Colonic mucosa (tissue), 4 donors: ENCODE data around the gene CEMIP. TPM values are rescaled to one million over a fixed set of nuclear protein-coding genes. Genes with fewer than 3 reads are reported as not detected.

ENCODE experiments used
- DNase-seq: peaks from one replicate; pipeline ENCODE4 v3.0.0-alpha.2; 2020
- H3K27ac ChIP-seq: fragments of 200-600 bp; one replicate; pipeline ENCODE4 v1.8.0; 2021
- H3K27me3 ChIP-seq: fragments of 200-600 bp; one replicate; pipeline ENCODE4 v1.8.0; 2021
- H3K36me3 ChIP-seq: fragments of 200-600 bp; one replicate; pipeline ENCODE4 v1.8.0; 2021
- H3K4me1 ChIP-seq: fragments of 200-600 bp; one replicate; pipeline ENCODE4 v1.8.0; 2021; ENCODE audit warnings: mild to moderate bottlenecking
- H3K4me3 ChIP-seq: fragments of 200-600 bp; one replicate; pipeline ENCODE4 v1.8.0; 2021
- H3K9ac ChIP-seq, 2 donors: one replicate each; pipeline ENCODE4 v1.7.0; 2013; ENCODE audit warnings: control low read depth in 2 of 2, low read depth in 2 of 2, low read length in 2 of 2
- H3K9me3 ChIP-seq: fragments of 200-600 bp; one replicate; pipeline ENCODE4 v1.8.0; 2021
- intact Hi-C: fragments of 100-400 bp; cut with DNase I; formaldehyde crosslinking; loops from one replicate; pipeline ENCODE4 v1.14.1; 2022
- total RNA-seq, 2 donors: library from RNA; stranded (reverse); fragmentation: NEBNext Ultra II Directional in 1 of 2; extraction: Animal tissue kit (Norgen Biotek cat#: 25700) in 1 of 2; gene quantifications; one replicate each; pipeline ENCODE4 v1.2.1, GENCODE V29; 2021
- TF ChIP-seq, protein P1 (sequence below): fragments of 200-600 bp; IDR thresholded peaks from one replicate; pipeline ENCODE4 v1.8.0; 2022; ENCODE audit warnings: antibody characterized with exemption, mild to moderate bottlenecking
- donor health status: healthy.
- donor health status: DM: no; HTN: no; CAD: no.
- donor health status: DM: no; HTN: no; CAD: no.

The CEMIP gene
- total RNA-seq, 2 donors from 2014 or later = 2.1 to 2.9 TPM

DNA sequence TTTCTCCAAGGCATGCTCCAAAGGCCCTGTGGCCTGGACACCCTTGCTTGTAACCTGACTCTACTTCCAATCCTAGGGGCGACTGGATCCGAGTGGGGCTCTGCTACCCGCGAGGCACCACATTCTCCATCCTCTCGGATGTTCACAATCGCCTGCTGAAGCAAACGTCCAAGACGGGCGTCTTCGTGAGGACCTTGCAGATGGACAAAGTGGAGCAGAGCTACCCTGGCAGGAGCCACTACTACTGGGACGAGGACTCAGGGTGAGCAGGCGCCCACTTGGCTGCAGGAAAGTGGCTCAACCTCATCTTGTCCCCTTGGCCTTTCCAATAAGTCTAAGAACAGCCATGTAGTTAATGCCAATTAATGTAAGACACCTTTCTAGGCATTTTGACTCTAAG is 158.5 kb downstream of the CEMIP start:
- H3K9me3 ChIP-seq = no peaks in the 10 kb centered on the region
- H3K4me3 ChIP-seq = no peak overlapping the region
- H3K36me3 ChIP-seq = no peaks in the 10 kb centered on the region
- H3K27ac ChIP-seq = no peak overlapping the region
- intact Hi-C loops = no loop called here
- H3K9ac ChIP-seq = no peak overlapping the region
- TF ChIP-seq, protein P1, sequence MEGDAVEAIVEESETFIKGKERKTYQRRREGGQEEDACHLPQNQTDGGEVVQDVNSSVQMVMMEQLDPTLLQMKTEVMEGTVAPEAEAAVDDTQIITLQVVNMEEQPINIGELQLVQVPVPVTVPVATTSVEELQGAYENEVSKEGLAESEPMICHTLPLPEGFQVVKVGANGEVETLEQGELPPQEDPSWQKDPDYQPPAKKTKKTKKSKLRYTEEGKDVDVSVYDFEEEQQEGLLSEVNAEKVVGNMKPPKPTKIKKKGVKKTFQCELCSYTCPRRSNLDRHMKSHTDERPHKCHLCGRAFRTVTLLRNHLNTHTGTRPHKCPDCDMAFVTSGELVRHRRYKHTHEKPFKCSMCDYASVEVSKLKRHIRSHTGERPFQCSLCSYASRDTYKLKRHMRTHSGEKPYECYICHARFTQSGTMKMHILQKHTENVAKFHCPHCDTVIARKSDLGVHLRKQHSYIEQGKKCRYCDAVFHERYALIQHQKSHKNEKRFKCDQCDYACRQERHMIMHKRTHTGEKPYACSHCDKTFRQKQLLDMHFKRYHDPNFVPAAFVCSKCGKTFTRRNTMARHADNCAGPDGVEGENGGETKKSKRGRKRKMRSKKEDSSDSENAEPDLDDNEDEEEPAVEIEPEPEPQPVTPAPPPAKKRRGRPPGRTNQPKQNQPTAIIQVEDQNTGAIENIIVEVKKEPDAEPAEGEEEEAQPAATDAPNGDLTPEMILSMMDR = no peak
- no peaks in the 10 kb centered on the region for H3K27me3 ChIP-seq
- no peaks in the 10 kb centered on the region for H3K4me1 ChIP-seq
- DNase-seq = no peak

DNA sequence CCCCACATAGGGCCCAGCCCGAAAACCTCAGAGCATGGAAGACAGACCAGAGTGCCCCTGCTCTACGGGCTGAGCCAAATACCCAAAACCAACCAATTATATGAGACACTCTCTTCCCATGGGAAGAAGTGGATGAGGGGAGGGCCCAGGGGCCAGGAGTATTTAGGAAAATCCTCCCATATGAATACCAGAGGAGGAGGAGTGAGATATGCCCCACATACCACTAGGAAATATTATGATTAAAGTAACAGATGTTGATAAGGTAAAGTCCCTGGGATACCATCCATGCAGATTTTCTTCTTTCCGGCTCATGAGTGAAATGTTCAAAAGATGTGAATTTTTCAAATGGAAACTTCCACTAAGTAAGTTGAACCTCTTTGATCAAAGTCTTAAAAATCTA is 160.0 kb downstream of the CEMIP start:
- no peaks in the 10 kb centered on the region for H3K9me3 ChIP-seq
- no peak overlapping the region for H3K9ac ChIP-seq
- H3K27me3 ChIP-seq = no peaks in the 10 kb centered on the region
- intact Hi-C loops = no loop called here
- H3K36me3 ChIP-seq = no peaks in the 10 kb centered on the region
- no peaks in the 10 kb centered on the region for H3K4me1 ChIP-seq
- H3K27ac ChIP-seq = no peak overlapping the region
- no peak overlapping the region for H3K4me3 ChIP-seq
- DNase-seq = no peak
- TF ChIP-seq, protein P1 = no peak

DNA sequence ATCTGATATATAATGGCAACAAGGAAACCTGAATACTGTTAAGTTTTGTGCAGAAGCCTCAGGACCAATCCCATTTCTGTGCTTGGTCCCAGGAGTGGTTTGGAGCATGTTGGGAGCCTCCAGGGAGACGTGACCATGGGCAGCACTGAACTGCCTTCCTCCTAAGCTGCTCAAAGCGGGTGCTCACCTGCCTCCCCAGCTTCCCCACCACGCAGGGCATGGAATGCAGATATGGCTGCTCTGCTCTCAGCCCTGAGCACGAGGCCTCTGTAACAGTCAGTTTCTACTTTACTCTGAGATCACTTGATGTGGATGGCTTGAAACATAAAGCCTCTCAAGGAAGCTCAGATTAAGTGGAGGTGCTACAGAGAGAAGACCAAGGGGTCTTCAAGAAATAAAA is 161.2 kb downstream of the CEMIP start:
- Histone ChIP-seq H3K9me3 (no peaks in the 10 kb centered on the region), H3K36me3 (no peaks in the 10 kb centered on the region), H3K9ac (no peak overlapping the region), H3K27me3 (no peaks in the 10 kb centered on the region), H3K27ac (no peak overlapping the region), H3K4me1 (no peaks in the 10 kb centered on the region), H3K4me3 (no peak overlapping the region)
- TF ChIP-seq, protein P1 = no peak
- intact Hi-C loops = no loop called here
- DNase-seq = no peak

DNA sequence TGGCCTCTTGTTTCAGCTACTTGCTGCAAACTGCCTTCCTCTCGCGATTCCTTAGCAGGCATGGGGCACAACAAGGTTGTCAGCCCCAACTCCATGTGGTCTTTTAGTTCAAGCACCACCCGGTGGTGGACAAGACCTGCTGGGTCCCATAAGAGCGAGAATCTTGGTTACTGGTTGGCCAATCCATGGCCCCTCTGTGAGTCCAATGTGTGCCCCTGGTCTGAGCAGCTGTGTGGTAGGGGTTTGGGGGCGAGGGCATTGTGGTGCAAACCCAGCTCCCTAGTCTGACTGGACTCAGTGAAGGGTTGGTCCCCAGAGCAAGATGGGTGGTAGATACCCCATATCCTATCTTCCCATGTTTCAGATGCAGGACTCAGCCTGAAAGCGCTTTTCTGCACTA is 161.7 kb downstream of the CEMIP start:
- Histone ChIP-seq H3K4me3 (no peak overlapping the region), H3K27ac (no peak overlapping the region), H3K4me1 (no peaks in the 10 kb centered on the region), H3K36me3 (no peaks in the 10 kb centered on the region), H3K27me3 (no peaks in the 10 kb centered on the region), H3K9me3 (no peaks in the 10 kb centered on the region), H3K9ac (no peak overlapping the region)
- intact Hi-C loops = no loop called here
- TF ChIP-seq, protein P1 = no peak
- DNase-seq = no peak

DNA sequence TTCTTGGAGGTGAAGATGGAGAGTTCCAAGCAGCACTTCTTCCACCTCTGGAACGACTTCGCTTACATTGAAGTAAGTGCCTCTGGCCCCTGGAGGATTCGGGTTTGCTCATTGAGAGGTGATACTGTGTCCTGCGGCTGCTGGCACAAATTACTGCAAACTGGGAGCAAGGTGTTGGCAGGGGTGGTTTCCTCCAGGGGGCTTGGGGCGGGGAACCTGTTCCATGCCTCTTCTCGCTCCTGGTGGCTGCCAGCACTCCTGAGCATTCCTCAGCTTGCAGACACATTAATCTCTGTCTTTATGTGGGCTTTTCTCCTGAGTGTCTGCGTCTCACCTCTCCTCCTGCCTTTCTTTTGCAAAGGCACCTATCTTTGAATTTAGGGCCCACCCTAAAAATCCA is 163.1 kb downstream of the CEMIP start:
- TF ChIP-seq, protein P1 = no peak
- no peak for DNase-seq
- Histone ChIP-seq H3K9ac (no peak overlapping the region), H3K27me3 (no peaks in the 10 kb centered on the region), H3K4me1 (no peaks in the 10 kb centered on the region), H3K36me3 (no peaks in the 10 kb centered on the region), H3K9me3 (no peaks in the 10 kb centered on the region), H3K4me3 (no peak overlapping the region), H3K27ac (no peak overlapping the region)
- intact Hi-C loops = no loop called here
